Tibial artery (tissue), 4 donors: Measurements from ENCODE around the gene P2RY6.

Experiments used
- DNase-seq, 2 donors: peaks; one replicate each; pipeline ENCODE4 v3.0.0-alpha.2; 2019
- H3K27ac ChIP-seq, 2 donors: fragments of 200-600 bp; sonication (generic) in 1 of 2; 1 replicate in 1 of 2; 2 replicates in 1 of 2; pipeline ENCODE4 v1.5.1; 2018 to 2019; ENCODE audit warnings: mild to moderate bottlenecking in 1 of 2
- H3K27me3 ChIP-seq, 2 donors: fragments of 200-600 bp; sonication (generic) in 1 of 2; one replicate each; pipeline versions ENCODE4 v1.5.1 to v1.6.0; 2016 to 2019
- H3K36me3 ChIP-seq, 3 donors: fragments of 200-600 bp; sonication (generic) in 2 of 3; one replicate each; pipeline ENCODE4 v1.5.1; 2016 to 2019; ENCODE audit warnings: mild to moderate bottlenecking in 2 of 3
- H3K4me1 ChIP-seq, 4 donors: fragments of 200-600 bp; sonication (generic) in 2 of 4; 1 replicate in 3 of 4; 2 replicates in 1 of 4; pipeline ENCODE4 v1.5.1; 2016 to 2019
- H3K4me3 ChIP-seq, 2 donors: fragments of 200-600 bp; sonication (generic) in 1 of 2; 1 replicate in 1 of 2; 2 replicates in 1 of 2; pipeline ENCODE4 v1.5.1; 2018 to 2019; ENCODE audit warnings: mild to moderate bottlenecking in 2 of 2
- H3K9me3 ChIP-seq, 3 donors: fragments of 200-600 bp; sonication (generic) in 1 of 3; one replicate each; pipeline ENCODE4 v1.5.1; 2016 to 2019
- intact Hi-C: fragments of 100-400 bp; cut with DNase I; formaldehyde crosslinking; loops from one replicate; pipeline ENCODE4 v1.15.0; 2023; ENCODE audit warnings: low total_unique reads
- TF ChIP-seq, protein P1 (sequence below), 2 experiments: fragments of 200-600 bp in 1 of 2; fragments of 450-650 bp in 1 of 2; IDR thresholded peaks; one replicate each; pipeline ENCODE4 v1.5.1; 2017 to 2019; ENCODE audit warnings: antibody characterized with exemption in 2 of 2, mild to moderate bottlenecking in 1 of 2, moderate library complexity in 1 of 2

P2RY6 gene

GRCh38 chr11:73267122-73267846 lies 4.9 kb upstream of the P2RY6 start:
- H3K36me3 ChIP-seq, result no peaks in the 10 kb centered on the region
- no peaks in the 10 kb centered on the region for H3K27me3 ChIP-seq
- H3K4me3 ChIP-seq, result no peak overlapping the region
- H3K4me1 ChIP-seq, result peaks cover 0 to 37% (median 30%) of the 10 kb centered on the region in 4 donors
- H3K9me3 ChIP-seq, result no peaks in the 10 kb centered on the region
- TF ChIP-seq, protein P1, sequence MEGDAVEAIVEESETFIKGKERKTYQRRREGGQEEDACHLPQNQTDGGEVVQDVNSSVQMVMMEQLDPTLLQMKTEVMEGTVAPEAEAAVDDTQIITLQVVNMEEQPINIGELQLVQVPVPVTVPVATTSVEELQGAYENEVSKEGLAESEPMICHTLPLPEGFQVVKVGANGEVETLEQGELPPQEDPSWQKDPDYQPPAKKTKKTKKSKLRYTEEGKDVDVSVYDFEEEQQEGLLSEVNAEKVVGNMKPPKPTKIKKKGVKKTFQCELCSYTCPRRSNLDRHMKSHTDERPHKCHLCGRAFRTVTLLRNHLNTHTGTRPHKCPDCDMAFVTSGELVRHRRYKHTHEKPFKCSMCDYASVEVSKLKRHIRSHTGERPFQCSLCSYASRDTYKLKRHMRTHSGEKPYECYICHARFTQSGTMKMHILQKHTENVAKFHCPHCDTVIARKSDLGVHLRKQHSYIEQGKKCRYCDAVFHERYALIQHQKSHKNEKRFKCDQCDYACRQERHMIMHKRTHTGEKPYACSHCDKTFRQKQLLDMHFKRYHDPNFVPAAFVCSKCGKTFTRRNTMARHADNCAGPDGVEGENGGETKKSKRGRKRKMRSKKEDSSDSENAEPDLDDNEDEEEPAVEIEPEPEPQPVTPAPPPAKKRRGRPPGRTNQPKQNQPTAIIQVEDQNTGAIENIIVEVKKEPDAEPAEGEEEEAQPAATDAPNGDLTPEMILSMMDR (IDR thresholded peaks at IDR 0.05), result no peak
- DNase-seq, result no peak
- H3K27ac ChIP-seq, result peak overlapping the region; percentile 69 to 78
- intact Hi-C loops, result no loop called here

DNA sequence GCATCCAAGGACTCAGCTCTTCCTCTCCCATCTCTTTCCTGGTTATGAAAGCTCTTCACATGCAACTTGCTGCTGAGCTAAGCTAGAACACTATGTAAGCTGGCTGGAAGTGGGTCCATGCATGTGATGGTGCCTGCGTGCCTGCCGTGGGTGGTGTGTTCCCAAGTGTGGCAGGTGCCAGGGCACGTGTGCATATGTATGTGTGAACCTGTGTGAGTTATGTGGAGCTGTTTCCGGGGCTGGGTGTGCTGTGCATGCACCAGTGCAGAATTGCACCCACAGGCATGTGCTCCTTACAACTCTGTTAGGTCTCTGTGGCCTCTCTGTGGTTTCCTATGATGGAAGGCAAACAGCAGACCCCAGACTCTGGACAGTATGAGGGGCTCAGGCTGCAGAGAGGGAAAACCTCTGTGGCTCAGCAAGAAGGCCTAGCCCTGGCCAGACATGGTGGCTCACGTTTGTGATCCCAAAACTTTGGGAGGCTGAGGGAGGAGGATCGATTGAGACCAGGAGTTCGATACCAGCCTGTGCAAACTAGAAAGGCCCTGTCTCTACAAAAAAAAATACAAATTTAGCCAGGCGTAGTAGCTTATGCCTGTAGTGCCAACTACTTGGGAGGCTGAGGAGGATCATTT lies 4.1 kb upstream of the P2RY6 start:
- intact Hi-C loops, result no loop called here
- TF ChIP-seq, protein P1 (IDR thresholded peaks at IDR 0.05), result no peak
- Histone ChIP-seq H3K27me3 (no peaks in the 10 kb centered on the region), H3K36me3 (no peaks in the 10 kb centered on the region), H3K4me1 (peaks cover 0 to 37% (median 30%) of the 10 kb centered on the region in 4 donors), H3K9me3 (no peaks in the 10 kb centered on the region), H3K27ac (no peak overlapping the region), H3K4me3 (no peak overlapping the region)
- no peak for DNase-seq

DNA sequence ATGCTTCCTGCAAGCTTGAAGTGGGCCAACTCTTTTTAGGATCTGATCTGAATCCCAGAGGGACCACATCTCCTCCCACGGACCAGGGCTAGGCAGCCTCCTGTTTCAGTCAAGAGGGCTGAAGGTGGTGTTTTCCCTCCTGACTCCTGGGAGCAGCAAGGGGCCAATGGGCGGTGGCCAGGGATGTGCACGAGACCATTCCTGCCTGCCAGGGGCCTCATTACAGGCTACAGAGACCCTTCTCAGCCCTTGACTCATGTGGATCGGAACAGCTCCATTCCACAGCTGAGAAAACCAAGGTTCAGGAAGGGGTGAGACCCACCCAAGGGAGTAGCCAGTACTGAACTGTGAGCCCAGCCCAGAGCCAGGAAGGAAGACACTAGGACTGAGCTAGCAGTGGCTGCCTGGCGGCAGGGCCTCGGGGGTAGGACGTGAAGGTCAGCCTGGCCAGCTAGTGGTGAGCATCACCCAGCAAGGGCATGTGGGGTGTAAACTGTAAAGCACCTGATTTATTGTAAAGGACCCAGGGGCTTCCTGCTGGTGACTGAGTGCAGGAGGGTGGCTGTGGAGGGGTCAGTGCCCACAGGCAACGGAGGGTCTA lies 3.4 kb upstream of the P2RY6 start:
- intact Hi-C loops, result no loop called here
- H3K4me3 ChIP-seq, result no peak overlapping the region
- H3K27me3 ChIP-seq, result no peaks in the 10 kb centered on the region
- H3K4me1 ChIP-seq, result peaks cover 0 to 37% (median 30%) of the 10 kb centered on the region in 4 donors
- TF ChIP-seq, protein P1 (IDR thresholded peaks at IDR 0.05), result no peak
- no peaks in the 10 kb centered on the region for H3K36me3 ChIP-seq
- no peaks in the 10 kb centered on the region for H3K9me3 ChIP-seq
- no peak for DNase-seq
- H3K27ac ChIP-seq, result no peak overlapping the region

DNA sequence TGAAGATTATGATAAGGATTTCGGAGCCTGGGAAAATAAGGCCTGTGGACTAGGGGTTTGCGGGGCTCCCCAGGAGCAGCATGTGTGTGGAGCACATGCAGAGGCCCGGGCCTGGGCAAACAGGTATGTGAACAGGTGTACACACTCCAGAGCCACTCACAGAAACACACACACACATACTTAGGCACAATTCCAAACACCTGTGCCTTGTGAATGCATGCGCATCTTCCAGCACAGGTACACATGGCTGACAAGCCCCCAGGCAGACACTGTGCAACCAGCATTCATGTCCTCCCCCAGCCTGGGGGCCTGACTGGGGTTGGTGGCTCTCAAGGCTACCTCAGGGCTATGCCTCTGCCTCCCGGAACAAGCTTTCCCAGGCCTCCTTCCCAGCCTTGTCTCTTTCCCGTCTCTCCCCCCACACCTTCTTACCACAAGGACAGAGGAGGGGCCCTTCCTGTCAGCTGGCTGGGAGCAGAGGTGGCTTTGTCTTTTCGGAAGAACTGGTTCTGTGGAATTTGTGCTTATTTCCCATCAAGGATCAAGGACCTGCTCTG lies 2.6 kb upstream of the P2RY6 start:
- Histone ChIP-seq H3K4me1 (peaks cover 0 to 32% (median 25%) of the 10 kb centered on the region in 4 donors), H3K36me3 (no peaks in the 10 kb centered on the region), H3K27ac (no peak overlapping the region), H3K27me3 (no peaks in the 10 kb centered on the region), H3K9me3 (no peaks in the 10 kb centered on the region), H3K4me3 (no peak overlapping the region)
- intact Hi-C loops, result no loop called here
- peak in 1 of 2 donors; percentile 21 for DNase-seq
- TF ChIP-seq, protein P1 (IDR thresholded peaks at IDR 0.05), result no peak

- Histone ChIP-seq H3K4me3 (no peak overlapping the region), H3K9me3 (no peaks in the 10 kb centered on the region), H3K27ac (no peak overlapping the region), H3K27me3 (no peaks in the 10 kb centered on the region), H3K4me1 (peaks cover 0 to 25% (median 20%) of the 10 kb centered on the region in 4 donors), H3K36me3 (no peaks in the 10 kb centered on the region)
- TF ChIP-seq, protein P1 (IDR thresholded peaks at IDR 0.05), result no peak
- intact Hi-C loops, result no loop called here
- DNase-seq, result no peak
Measured at GRCh38 chr11:73270016-73270854, 1.9 kb upstream of the P2RY6 start.
